UCSD-AML1 (cell line): ENCODE data around the gene ZNF630.
A peak's percentile ranks its signal among the peaks of the same experiment; 100 is the strongest.
"Not testable (repeated sequence)": the region's sequence is repeated elsewhere in the genome, so short reads cannot be mapped to it uniquely, and the experiment has no call there.

Experiments
- DNase-seq: peaks from one replicate; lab custom pipeline; 2025; ENCODE audit not compliant: unreplicated experiment; lab: John Stamatoyannopoulos, UW

The ZNF630 gene

GRCh38 chrX:48071064-48071985 is at the start of gene ZNF630:
ZNF630 (minus strand) TSS chrX:48071640; CDS start chrX:48066886, 4,754 bp downstream.
- DNase-seq = no peak

- DNase-seq = no peak
Observed at GRCh38 chrX:48107717-48108116, 36.3 kb upstream of the ZNF630 start.

DNA sequence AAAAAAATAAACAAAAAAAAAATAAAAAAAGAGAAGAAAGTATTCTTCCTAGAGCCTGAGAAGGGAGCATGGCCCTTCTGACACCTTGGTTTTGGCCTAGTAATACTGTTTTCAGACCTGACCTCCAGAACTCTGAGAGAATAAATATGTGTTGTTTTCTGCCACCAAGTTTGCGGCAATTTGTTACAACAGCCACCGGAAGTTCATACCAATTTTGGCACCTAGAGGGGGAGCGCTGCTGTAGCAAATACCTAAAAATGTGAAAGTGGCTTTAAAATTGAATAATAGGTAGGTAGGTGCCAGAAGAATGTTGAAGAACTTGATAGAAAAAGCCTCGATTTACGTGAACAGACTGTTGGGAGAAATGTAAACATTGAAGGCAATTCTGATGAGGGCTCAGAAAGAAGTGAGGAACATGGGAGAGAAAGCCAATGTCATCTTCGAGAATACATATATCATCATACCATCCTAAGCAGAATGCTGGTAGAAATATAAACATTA is 31.5 kb upstream of the ZNF630 start:
- no peak for DNase-seq

GRCh38 chrX:48101443-48101842 is 30.0 kb upstream of the ZNF630 start:
- DNase-seq = no peak

- DNase-seq = not testable (repeated sequence)
Observed at GRCh38 chrX:48092558-48092957, 21.1 kb upstream of the ZNF630 start.

DNA sequence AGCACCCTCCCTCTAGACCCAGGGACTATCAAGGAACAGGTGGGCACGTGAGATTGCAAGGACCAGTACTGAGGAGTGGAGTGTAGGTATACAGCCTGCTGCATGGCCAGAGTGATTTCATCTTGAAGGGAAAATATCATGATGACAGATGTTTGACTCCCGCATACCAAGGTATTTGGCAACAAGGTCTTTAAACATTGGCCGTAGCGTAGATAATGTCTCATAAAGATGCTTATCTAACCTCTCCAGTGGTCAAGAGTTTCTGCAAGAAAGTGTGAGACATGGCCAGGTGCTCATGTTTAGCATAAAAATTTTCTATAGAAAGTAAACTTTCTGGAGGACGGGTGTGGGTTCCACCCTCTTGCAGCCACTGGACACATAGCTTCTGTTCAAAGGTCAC is 18.7 kb upstream of the ZNF630 start:
- no peak for DNase-seq

DNA sequence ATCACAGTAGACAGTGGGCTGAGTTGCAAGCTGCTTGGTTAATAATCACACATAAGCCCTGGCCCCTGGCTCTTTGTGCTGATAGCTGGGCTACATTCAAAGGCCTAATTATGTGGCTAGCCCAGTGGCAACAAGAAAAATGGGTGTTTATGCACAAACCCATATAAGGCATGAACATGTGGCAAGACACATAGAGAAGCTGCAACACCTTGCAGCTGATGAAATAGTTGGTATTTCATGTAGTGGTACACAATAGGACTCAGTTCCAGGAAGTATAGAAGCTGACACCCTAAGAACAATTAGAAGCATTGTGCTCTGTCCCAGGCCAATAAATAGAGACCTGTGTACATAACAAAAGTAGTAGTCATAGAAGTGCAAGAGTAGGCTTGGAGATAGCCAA is 14.6 kb upstream of the ZNF630 start:
- DNase-seq = no peak

DNA sequence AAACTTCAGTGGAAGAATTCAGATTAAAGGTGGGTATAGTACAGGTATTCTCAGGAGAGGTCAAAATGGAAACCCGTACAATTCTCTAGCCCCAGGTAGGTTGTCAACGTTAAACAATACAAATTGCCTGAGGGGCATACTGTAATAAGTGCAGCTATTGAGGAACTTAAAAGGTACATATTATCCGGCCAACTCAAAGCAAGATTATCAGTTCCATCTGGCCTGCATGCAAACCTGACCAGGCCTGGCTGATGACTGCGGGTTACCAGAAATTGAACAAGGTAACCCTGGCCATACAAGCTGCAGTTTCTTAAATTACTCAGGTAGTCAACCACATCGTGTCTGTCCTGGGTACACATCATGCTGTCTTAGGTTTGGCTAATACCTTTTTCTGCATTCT is 12.3 kb upstream of the ZNF630 start:
- DNase-seq = no peak

DNA sequence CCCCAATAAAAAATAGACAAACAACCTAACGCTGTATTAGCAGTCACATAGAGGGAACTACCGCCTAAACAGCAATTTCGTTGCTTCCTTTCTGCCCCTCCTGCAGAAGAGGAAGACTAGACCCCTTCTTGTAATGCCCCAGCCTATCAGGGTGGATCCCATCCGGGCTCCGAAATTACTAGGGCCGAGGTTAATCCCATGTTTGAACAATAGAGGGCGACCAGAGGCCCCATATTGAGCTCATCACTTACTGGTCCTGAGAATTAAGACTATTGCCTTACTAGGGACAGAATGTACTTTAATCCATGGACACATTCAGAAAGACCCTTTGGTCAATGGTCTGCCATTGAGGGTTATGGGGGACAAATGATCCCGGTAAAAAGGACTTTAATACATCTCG is 11.8 kb upstream of the ZNF630 start:
- DNase-seq = peak; percentile 30

DNA sequence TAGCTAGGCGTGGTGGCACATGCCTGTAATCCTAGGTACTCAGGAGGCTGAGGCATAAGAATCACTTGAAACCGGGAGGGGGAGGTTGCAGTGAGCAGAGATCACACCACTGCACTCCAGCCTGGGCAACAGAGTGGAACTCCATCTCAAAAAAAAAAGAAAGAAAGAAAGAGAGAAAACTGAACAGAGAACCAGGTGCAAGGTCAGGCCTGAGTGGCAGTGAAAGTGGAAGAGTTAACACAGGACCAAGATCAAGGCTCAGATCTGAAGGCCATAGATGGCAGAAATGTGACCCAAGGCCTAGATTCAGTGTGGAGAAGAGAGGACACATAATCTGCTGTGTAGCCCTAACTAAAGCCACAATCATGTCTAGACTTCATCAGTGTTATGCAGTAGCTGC is 4.9 kb upstream of the ZNF630 start:
- DNase-seq = no peak

DNA sequence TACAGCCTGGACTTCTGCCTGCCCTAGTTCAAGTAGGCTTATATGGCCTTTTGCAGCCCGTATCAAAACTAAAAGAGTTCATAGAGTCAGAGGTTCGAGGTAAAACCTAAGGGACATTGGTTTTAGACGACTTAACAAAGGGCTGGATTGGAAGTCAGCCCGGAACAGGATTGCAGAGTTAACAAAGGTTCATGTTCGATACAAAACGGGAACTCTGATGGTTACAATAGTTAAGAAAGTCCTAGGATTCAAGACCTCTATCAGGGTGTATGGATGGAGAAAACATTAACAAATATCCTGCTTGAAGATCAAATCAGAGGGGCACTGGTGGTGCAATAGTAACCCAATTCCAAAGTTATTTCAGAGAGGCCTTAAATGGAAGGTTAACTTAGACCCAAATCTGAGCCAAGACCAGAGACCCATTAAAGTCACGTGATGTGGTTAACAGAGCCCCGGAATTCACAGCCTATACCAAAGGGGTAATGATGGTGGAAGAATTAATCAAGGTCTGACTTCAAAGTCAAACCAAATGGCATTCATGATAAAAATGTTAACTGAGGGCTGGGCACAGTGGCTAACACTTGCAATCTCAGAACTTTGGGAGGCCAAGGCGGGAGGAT is 656 bp upstream of the ZNF630 start:
- no peak for DNase-seq

DNA sequence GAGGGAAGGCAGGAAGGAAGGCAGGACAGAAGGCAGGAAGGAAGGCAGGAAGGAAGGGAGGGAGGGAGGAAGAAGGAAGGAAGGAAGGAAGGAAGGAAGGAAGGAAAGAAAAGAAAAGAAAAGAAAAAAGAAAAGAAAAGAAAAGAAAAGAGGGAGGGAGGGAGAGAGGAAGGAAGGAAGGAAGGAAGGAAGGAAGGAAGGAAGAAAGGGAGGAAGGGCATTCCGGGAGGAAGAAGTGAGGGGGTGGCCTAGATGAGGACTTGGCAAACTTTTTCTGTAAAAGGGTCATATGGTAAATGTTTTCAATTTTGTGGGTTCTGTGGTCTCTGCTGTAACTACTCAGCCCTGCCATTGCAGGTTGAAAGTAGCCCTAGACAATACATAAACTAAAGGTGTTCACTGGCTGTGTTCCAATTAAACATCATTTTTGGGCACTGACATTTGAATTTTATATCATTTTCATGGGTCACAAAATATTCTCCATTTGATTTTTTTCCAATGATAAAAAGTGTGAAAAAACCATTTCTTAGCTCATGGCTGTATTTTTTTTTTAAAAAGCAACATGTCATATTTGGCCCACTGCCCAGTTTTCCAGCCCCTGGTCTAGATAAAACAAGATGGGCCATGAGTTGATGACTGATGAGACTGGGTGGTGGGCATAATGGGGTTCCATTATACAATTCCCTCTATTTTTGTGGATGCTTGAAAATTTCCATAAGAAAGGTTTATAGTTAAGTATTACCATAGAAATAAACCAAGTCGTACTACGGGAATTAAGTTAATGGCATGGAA is 3.1 kb downstream of the ZNF630 start:
- no peak for DNase-seq

DNA sequence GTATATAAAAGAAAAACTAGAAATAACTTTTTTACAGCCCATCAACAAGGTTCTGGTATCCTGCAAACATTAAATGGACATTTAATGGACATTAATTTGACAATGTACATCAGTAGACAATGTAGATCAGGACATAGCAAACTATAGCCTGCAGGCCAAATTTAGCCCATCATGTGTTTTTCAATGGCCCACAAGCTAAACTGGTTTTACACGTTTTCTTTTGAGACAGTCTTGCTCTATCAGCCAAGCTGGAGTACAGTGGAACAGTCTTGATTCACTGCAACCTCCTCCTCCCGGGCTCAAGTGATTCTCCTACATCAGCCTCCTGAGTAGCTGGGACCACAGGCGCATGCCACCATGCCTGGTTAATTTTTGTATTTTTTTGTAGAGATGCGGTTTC is 7.2 kb downstream of the ZNF630 start:
- DNase-seq = no peak

- DNase-seq = no peak
Observed at GRCh38 chrX:48059296-48059639, 12.2 kb downstream of the ZNF630 start.

DNA sequence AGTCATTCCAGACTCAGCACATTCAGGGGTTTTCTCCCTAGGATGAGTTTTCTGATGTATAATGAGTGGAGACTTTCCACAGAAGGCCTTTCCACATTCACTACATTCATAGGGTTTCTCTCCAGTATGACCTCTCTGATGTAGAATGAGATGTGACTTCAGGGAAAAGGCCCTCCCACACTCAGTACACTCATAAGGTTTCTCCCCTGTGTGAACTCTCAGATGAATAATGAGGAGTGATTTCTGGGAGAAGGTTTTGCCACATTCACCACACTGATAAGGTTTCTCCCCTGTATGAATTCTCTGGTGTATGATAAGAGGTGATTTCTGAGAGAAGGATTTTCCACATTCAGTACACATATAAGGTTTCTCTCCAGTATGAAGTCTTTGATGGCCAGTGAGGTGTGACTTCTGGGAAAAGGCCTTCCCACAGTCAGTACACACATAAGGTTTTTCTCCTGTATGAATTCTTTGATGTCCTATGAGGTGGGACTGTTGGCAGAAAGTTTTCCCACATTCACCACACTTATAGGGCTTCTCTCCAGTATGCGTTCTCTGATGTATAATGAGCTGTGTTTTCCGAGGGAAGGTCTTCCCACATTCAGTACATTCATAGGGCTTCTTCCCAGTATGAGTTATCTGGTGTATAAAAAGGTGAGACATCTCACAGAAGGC is 12.7 kb downstream of the ZNF630 start:
- DNase-seq = no peak

DNA sequence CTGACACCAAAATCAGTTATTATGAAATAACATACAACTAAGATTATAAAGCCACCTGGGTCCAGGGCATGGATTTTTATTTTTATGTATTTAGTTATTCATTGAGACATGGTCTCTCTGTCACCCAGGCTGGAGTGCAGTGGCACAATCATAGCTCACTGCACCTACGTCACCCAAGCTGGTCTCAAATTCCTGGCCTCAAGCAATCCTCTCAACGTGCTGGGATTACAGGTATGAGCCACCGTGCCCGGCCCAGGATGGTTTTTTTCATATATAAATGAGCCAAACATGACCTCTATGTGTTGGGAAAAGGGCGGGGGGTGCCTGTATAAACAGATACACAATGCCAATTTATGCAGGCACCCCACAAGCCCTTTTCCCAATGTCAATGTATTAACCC is 24.6 kb downstream of the ZNF630 start:
- no peak for DNase-seq

DNA sequence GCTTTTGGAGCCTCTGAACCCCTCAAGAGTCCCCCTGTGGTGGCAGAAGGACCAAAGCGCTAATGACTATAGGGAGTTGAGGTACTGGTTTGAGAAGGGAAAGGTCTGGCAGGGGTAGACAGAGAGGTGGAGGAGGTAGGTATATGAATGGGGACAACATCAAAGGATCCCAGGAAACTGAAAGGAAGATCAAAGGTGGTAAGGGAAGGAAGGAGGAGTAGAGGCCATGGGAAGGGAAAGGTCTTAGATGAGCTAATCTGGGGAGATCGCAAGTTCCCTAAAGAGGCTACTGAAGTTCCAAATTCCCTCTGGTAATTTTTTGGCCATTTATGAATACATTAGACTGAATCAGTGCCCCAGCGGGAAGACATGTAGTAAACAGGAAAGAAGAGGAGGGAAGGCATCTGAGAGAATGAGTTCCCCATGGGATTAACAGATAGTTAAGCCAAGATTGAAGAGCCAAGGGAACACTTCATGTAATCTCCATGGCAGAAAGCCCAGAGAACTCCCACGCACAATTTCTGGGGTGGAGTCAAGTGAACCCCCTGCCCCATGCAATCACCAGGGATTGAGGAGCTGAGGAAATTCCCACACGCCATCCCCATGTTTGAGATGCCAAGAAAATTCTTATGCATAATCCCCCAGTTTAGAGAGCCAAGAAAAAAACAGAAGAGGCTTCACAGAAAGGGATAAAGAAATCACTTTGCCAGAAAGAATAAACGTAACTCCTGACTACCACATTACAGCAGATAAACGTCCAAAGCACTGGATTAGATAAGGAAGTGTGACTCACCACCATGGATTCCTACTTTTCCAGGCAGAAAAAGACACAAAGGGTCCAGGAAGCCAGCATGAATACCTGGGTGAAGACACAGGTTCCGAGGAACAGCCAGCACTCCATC is 25.8 kb downstream of the ZNF630 start:
- no peak for DNase-seq

DNA sequence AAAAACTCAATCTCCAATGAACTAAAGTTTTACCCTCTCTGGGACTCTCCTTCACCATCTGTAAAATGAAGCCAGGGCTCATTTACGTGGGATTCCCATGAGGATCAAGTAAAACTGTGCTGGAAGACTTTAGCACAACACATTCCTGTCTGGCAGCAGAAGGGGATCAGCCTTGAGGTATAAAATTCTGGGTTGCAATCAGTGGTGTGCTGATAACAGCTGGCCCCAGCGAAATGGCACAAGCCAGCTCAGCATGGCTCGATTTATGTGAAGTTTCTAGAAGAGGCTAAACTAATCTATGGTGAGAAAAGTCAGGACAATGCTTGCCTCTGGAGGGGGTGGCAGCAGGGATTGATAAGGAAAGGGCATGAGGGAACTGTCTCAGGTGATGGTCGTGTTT is 28.4 kb downstream of the ZNF630 start:
- DNase-seq = no peak

- DNase-seq = no peak
Observed at GRCh38 chrX:48035891-48036290, 35.5 kb downstream of the ZNF630 start.

GRCh38 chrX:48030641-48031173 is 40.7 kb downstream of the ZNF630 start:
- not testable (repeated sequence) for DNase-seq
